G401.6 (cell line): ENCODE data around the gene BDH1.

Experiments
- FAIRE-seq: peaks from 2 replicates; lab custom pipeline; 2012; peaks lifted over from hg19 to GRCh38; lab: Jason Lieb, UNC

Gene BDH1

DNA sequence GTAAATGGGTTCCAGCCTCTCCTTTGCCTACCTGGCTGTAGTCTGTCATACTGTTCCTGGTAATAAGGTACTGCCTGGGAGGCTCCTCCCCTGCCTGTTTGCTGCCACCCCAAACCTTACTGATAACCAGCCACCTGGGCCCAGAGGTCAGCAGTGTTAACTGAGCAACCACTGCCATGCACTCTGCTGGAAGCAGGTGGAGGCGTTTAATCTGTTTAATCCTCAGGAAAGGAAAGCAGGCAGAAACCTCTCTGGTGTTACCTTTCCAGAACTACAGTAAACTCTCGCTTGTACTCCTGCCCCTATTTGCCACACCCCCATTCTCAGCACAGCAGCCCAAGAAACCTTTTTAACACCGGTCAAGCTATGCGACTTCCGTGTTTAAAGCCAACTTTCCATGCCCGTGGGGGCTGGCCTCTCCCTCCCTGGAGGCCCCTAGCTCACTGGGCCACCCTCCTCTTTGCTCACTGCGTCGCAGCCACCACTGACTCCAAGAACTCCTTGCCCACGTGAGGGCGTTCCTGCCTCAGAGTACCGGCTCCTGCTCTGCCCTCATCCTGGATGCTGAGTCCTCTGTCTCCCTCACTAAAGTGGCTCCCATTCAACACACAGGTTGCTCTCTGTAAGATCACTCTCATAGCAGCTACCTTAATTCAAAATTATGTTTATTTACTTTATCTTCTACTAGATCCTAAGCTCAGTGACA, 8.3 kb downstream of the BDH1 start:
- FAIRE-seq = no peak

DNA sequence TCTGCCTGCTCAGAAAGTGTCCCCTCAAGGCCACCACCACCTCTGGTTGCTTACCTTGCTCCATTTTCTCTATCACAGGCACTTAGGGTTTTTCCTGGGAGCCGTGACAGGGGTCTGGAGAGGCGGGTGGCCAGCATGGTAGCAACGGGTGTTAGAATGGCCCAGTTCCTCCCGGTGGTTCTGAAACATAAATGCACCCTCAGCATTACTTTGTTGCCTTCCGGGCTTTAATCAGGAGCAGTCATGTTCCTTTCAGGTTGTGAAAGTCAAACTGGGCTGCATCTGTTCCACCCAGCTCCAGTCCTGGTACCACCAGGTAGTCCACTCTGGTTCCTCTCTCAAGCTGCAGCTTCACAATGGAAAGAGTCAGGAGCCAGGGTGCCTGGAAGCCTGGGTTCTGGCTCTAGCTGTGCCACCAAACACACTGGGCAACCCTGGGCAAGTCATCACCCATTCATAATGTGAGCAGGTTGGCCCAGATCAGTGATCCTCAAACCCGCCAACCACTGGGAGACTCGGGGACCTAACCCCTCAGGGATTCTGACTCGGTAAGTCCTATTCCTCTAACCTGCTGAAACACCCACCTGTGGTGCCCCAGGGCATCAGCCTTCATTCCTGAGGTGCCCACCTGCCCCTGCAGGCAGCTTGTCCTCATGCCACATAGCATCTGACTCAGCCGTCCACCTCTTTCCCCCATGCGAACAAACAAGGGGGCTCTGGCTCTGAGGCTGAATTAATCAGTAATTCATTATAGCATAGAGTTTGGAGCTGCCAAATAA, 9.3 kb downstream of the BDH1 start:
- no peak for FAIRE-seq

DNA sequence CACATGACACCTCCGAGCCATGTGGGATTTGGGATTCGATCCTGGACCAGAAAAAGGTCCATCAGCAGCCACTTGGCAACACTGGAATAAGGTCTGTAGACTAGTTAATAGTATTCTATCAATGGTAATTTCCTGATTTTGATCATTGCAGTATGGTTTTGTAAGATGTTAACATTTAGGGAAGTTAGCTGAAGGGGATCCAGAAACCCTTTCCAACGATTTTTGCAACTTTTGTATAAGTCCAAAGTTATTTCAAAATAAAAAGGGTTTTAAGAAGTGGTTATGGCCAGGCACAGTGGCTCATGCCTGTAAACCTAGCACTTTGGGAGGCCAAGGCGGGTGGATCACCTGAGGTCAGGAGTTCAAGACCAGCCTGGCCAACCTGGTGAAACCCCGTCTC, 10.2 kb downstream of the BDH1 start:
- FAIRE-seq = no peak

DNA sequence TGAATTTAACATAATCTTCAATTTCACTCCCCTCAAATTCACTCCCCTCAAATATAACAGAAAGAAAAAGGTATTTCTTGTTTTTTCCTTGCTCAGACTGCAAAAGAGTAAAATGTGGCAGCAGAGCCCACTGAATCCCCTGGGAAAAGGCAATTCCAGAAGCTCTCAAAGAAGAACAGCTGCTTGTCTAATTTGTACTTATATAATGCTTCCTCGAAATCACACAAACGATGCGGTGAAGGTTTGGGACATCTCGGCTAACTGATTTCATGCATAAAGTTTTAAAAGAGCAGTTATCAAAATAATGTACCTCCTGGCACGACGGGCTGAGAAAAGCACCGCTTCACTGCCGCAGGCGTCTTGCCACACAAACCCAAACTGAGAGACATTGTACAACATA, 10.7 kb downstream of the BDH1 start:
- FAIRE-seq = no peak

DNA sequence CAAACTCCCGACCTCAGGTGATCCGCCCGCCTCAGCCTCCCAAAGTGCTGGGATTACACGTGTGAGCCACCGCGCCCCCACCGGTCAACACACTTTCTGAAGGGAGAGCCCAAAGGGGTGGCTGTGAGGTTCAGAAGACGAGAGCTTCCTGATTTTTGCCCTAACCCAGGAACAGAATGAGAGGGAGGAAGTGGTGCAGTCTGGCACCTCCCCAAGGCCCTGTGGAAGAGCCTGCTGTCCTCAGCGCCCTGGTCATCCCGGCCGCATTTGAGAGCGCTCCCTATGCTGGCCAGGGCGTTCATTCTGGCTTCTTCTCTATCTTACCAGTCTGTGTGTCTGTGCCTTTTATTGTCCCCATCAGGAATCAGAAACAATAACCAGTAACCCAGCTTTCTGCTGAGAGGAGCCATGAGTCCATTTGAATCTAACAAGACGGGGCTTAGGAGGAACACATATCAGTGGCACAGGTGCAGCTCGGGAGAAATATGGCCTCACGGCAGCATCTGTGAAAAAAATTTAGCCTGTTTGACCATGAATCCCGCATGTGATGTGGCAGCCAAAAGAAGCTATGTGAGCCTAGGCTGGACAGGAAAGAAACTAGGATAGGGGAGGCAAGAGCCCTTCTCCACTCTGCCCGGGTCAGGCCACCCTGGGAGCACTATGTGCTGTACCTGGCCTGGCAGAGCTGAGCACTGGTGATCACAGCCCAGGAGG, 12.9 kb downstream of the BDH1 start:
- no peak for FAIRE-seq

DNA sequence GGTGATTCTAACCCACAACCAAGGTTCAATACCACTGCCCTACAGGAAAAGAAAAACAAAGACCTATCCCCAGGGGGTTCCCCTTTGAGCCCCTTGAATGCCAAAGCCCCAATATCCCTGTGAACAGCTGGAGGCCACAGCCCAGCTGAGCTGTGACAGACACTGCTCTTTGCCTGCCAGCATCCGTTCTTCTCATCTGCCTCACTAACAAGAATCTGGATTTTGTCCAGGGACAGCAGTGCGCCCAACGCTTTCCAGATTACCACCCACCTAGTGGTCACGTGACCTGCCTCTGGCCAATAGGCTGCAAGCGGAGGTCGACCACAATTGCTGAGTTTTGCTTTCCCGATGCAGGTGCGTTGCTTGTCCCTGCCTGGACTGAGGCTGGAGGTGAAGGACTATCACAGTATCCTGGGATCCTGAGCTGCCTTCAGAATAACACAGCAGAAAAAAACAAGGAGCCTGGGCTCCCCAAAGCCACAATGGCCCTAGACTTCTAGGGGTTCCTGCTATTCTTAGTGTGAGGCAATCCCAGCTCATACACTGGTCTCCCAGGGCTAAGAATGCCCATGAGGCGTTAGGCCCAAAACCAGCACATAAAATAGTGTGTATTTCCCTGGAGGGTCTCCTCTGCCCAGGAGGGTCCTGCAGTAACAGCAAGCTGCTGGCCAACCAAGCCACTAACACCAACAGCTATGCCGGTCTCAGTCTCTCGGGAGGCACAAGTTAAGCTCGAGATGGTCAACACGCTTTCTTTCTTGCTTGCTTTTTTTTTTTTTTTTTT, 13.8 kb downstream of the BDH1 start:
- no peak for FAIRE-seq

DNA sequence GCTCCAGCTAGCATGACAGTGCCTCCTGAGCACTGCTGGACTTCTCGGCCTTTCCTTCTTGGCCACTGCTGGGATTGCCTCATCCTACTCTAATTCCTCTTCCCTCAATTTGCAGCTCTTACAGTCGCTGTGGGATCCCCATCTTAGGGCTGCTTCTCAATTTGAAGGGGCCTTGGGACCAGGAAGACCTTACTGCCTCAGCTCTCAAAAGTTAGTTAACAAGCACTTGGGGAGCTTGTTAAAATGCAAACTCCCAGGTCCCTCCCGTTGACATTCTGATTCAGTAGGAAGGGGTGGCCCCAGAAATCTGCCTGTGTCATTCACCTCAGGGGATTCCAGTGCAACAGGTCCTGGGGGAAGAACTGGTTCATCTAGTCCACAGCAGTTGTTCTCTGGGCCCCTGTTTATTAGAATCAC, 14.8 kb downstream of the BDH1 start:
- FAIRE-seq = no peak

DNA sequence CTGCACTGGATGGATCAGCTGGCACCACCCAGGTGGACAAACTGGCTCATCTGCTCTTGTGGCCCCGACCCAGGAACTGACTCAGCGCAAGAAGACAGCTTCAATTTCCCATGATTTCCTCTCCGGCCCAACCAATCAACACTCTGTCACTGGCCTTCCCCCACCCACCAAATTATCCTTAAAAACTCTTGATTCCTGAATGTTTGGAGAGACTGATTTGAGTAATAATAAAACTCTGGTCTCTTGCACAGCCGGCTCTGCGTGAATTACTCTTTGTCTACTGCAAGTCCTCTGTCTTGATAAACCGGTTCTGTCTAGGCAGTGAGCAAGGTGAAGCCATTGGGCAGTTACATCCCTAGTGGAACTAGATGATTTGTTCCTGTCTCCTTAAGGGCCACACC, 16.1 kb downstream of the BDH1 start:
- no peak for FAIRE-seq

DNA sequence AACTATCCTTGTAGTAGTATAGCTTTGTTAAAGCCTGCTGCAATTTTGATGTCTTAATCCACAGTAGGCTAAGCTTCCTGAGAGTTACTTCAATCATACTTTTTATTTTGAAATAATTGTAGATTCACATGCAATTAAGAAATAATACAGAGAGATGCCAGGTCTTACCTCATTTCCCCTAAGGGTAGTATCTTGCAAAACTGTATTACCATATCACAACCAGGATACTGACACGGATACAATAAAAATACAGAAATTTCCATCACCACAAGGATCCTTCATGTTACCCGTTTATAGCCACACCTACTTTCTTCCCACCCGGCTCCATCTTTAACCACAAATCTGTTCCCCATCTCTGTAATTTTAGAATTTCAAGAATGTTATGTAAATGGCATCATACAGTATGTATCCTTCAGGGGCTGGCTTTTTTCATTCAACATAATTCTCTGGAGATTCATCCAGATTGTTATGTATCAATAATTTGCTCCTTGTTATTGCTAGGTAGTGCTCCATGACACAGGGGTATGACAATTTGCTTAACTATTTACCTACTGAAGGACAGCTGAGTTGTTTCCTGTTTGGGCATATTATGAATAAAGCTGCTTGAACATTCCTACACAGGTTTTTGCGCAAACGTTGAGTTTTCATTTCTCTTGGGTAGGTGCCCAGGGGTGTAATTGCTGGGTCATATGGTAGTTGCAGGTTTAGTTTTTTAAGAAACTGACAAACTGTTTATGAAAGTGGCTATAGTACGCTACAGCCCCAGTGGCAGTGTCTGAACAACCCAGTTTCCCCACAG, 21.6 kb downstream of the BDH1 start:
- FAIRE-seq = no peak

DNA sequence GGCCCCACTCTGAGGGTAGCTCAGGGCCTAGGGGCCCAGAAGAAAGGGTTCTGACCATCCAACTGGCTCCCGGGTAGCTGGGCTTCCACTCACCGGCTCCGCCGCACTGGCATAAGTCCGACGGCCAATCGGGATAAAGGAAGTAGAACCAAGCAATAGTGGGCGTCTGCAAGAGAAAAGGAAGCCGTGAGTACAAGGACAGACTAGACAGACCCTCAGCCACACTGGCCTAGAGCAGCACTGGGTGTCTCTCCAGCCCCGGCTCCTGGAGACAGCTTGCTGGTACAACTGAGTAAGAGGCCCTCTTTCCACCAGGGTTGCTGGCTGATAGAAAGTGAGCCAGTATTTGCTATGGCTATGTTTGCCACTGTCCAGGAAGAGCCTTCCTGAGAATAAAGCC, 22.4 kb downstream of the BDH1 start:
- no peak for FAIRE-seq

DNA sequence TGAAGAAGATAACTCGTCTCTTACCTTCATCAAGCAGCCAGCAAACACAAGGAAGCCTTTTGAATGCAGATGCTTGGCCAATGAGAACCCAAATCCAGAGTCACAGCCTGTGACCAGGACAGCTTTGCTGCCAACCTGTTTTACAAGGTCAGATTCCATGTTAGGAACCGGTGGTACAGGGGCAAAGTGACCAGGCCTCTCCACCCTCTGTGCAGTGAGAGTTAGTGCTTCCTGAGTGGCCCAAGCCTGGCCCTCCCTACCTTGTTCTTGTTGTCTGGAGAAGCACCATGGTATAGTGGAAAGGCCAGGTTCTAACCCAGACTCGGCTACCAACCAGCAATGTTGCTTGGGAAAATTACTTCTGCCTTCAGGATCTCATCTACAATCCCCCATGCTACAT, 23.4 kb downstream of the BDH1 start:
- no peak for FAIRE-seq

DNA sequence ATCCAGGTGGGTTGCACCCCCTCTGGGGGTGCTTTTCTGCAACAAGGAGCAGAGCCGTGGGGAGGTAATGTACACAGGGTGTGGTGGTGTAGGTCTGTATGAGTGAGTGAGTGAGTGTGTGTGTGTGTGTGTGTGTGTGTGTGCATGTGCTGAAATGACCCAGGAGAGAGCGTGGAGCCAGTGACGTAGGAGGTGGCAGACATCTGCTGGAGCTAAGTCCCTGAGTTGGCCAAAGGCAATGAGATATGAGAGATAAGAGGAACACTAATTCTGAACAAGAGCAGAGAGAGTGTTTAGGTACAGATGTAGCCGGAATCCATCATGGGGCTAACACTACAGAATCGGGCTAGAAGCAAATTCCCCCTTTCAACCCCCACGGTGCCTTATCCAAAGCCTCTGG, 27.6 kb downstream of the BDH1 start:
- FAIRE-seq = no peak

DNA sequence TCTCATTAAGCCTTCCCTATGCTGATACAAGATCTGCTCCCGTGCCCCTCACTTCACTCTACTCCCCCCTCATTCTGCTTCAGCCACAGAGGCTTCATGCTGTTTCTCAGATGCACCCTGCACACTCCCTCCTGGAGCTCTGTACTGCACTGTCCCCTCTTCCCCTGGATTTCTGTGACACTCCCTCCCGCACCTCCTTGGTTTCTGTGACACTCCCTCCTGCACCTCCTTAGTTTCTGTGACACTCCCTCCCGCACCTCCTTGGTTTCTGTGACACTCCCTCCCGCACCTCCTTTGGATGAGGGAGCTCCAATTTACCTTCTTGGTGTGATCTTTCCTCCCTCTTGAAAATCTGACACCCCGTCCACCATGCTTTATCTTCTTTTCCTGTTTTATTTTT, 28.2 kb downstream of the BDH1 start:
- FAIRE-seq = no peak

DNA sequence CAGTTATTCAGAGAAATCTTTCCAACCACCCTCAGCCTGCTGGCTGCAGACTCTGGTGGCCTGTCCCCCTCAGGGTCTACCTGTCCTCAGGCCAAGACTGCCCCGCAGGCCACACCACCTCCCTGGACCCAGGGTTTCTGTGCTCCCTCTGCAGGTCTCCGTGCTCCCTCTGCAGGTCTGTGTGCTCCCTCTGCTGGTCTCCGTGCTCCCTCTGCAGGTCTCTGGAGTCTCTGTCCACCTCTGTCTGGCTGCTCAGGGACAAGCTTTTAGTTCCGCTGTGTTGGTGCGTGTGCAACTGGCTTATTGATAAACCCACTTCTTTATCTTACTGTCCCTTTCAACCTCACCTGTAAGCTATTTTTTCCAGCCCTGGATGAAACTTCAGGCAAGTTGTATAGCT, 30.1 kb downstream of the BDH1 start:
- FAIRE-seq = no peak

DNA sequence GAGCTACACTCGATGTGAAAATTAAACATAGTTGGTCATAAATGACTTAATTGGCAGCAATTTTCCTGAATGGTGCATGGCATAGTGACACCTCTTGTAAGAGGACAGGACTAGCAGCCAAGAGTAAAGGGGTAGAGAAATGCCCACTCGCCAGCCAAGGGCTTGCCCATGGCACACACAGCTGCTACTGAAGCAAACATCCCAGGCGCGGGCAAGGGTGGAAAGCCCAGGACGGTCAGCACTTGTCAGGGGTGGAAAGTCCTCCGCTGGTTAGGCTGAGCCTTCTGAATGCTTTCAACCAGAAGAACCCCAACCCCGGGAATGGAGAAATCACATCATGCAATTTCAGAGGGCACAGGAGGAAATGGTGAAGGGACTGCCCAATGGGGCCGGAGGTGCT, 31.6 kb downstream of the BDH1 start:
- no peak for FAIRE-seq

DNA sequence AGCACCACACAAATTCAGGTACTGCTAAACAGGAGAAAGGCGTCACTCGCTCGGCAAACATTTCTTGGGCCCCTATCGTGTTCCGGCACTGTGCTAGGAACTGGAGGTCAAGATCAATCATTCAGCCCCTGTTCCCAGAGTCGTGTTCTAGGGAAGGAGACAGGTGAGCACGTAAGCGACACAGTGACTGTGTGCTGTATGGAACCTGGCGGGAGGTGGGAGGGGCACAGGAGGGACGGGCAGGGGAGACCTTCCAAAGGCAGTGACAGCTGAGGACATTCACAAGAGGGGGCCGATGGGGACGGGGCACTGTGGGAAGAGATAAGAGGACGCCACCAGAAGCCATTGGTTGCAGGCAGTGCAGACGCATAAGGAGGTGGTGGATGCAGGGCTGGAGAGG, 32.2 kb downstream of the BDH1 start:
- no peak for FAIRE-seq

DNA sequence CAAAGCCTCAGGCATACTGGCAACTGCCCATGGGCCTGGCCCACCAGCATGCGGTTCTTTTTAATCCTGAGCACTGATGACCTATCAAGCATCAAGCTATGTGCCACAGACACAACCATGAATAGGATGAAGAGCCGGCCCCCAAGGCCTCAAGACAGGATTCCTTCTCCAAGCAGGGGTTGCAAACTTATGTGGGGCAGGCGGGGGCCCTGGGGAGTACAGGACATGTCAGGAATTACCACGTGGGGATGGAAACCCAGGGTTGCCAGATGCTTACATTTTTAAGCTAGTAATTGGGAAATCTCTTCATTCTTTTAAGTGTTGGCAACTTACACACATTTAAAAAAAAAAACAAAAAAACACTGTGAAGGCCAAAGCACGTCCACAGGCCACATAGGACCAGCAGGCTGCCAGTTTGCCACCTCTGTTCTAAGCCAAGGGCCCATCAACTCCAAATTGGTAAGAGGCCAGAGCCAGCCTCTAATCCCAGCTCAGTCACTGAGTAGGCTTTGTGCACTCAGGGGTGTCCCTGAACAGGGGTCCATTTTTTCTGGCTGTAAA, 32.8 kb downstream of the BDH1 start:
- FAIRE-seq = no peak

DNA sequence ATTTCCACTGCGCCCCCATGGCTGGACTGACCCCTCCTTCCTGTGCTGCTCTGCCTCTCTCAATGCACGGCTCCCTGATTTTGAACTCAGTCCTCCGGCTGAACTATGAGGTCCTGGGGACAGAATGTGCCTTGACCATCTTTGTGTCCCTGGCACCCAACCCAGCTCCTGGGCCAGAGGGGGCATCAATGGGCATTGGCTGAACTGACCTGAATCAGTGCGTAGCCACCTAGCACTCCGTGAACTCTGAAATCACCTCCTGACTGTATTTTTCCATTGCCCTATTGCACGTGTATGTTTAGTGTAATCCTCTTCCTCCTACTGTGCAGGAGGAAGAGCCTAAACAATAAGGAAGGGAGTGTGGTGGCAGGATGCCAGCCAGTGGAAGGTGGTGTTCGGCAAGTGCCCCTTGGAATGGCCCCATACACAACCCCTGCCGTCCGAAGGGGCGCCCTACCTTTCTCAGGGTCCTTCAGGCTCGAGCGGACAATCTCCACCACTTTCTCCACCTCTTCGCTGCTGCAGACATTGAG, 33.5 kb downstream of the BDH1 start:
- no peak for FAIRE-seq

DNA sequence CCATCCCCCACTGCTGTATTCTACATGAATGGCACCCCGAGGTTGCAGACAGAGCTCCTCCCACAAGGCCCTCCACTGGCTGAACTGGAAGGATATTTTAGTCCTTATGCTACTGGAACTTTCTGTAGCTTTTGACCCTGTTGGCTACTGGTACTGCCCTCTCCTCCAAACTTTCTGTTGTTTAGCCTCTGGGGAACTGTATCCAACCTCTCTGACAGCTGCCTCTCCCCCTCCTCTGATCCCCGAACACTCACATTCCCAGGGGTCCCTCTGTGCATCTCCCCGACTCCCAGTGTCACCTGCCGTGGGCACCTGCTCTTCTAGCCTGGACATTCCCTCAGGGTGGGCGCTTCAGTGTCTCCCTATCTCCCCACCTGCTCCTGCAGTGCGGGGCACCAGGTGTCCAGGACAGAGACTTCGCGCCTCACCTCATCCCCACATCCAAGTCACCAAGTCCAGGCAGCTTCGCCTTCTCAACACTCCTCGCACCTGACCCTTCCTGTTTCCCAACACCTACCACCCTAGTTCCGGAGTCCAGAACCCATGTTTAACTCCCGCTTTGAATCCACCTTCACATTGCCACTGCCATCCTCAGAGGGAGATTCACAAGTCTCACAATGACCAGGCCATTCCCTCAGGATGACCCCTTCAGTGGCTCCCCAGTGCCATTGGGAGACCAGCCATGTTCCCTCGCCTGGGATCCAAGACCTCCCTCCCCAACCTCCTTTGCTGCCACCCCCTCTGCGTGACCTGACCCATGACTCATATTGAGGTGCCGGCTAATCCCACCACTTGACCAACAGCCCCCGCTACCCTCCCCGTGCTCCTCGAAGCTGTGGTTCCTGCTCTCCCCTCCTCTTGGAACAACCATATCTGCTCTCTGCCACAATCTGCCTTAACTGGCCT, 34.2 kb downstream of the BDH1 start:
- no peak for FAIRE-seq
